Stimulated activated CD8-positive, alpha-beta memory T cell treated with anti-CD3 and anti-CD28 coated beads, Interleukin-4, amount 100 ng/mL, for 1 hour (primary cell): Measurements from ENCODE around the gene ITPRIP.

Source experiments
- DNase-seq, 2 donors: peaks; one replicate each; pipeline ENCODE4 v3.0.0-alpha.2; 2020; ENCODE audit warnings: low read depth in 2 of 2, low spot score in 1 of 2

ITPRIP gene

DNA sequence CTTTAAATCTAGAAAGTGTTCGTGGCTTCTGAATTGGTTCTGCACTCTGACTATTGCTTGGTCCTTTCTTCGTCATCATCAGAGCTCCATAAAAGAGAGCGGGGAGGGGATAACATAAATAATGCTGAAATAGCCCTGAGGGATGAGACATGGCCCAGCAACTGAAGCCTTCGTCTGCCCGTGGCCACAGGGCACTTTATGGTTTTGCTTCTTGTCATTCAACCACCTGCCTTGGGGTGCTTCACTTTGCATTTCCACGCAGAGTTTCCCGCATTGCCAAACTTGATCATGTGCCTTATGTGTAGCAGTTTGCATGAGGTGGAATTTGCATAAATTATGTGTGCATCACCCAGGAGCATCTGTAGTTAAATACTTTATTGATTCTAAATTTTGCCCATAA, 53.4 kb downstream of the ITPRIP start:
- DNase-seq = no peak

- DNase-seq = no peak
These were observed 56.6 kb downstream of the ITPRIP start for GRCh38 chr10:104281694-104282093.

DNA sequence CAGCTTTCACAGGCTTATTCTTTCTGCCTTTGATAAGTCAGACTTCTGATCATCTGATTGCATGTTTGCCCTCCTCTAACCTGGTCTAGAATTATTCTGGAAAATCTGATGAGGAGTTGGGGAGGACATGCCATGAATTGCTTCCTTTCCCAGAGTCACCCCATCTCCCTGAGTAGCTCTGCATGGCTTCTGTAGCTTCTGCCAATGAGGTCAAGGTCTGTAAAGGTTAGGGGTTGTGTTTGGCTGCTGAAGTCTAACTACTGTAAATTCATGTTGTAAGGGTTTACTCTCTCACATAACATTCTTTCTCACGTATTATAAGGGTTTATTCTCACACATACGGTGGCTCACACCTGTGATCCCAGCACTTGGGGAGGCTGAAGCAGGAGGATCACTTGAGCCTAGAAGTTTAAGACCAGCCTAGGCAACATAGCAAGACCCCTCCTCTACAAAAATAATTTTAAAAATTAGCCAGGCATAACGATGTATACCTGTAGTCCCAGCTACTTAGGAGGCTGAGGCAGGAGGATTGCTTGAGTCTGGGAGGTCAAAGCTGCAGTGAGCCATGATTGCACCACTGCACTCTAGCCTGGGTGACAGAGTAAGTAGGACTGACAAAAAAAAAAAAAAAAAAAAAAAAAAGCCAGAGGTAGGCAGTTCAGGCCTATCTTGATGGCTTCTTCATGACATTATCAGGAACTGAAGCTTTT, 58.6 kb downstream of the ITPRIP start:
- DNase-seq = no peak

DNA sequence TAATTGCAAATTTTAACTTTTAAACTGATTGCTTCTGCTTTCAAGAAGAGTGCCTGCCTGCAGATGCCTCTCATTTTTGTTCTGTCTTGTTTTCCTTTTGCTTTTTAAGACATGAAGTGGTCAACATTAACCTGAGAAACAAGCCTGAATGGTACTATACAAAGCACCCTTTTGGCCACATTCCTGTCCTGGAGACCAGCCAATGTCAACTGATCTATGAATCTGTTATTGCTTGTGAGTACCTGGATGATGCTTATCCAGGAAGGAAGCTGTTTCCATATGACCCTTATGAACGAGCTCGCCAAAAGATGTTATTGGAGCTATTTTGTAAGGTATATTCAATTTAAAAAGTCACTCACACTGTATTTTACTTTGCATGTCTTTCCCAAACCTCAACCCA, 60.5 kb downstream of the ITPRIP start:
- no peak for DNase-seq

GRCh38 chr10:104276192-104276591, 62.1 kb downstream of the ITPRIP start:
- no peak for DNase-seq

DNA sequence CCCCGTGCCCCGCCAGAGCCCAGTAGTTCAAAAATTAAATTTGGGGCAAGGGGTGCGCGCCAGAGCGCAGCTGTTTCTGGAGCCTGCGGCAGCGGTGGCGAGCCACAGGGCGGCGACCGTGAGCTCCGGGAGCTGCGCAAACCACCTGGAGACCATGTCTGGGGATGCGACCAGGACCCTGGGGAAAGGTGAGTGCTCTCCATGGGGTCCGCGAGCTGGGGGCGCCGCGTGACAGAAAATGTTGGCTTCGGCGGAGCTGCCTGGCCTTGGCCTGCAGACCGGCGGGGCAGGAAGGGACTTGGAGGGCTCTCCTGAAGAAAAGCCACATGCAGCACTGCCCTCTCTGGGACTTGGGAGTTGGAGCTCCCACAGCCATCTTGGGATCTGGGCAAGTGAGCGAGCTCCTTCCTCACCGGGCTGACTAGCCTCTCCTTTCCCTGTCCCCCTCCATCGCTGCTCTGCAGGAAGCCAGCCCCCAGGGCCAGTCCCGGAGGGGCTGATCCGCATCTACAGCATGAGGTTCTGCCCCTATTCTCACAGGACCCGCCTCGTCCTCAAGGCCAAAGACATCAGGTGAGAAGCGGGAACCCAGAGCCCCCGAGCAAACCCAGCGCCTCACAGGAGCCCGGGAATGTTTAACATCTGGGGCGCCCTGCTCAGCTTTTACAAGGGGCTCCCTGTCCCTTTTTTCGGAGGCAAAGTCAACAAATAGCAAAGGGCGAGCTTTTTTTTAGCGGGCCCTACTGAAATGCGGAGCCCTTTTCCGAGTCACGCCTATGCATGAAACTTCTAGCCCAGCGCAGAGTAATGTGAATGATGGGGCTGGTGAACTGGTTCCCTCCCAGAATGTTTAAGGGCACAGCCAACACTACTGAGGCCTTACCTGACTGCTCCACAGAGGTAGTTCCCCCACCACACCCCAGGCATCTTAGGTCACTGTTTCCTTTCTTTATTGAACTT, 63.2 kb downstream of the ITPRIP start:
- DNase-seq = no peak

- no peak for DNase-seq
These were observed 64.2 kb downstream of the ITPRIP start for GRCh38 chr10:104273899-104274575.

DNA sequence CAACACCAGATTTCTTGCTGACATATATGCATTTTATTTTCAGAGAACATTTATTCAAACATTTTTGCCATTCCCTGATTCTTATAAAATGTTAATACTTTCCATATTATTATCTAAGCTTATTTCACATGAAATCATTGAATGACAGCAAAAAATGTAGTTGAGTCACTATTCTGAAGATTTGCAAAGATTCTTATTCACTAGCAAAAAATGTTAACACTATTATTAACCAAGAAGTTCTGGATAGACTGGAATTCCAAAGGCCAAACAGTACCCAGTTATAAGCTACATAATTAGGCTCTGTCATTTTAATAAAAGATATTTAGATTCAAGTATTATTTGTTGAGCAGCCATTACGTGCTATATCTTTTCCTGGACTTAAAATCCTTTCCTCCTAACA, 65.0 kb downstream of the ITPRIP start:
- DNase-seq = no peak

- peak; percentile 91 to 96 for DNase-seq
These were observed 69.3 kb downstream of the ITPRIP start, which contains the start of gene GSTO2 for GRCh38 chr10:104268713-104269645. GSTO2 (plus strand) TSS chr10:104269184; CDS start chr10:104274916, 5,732 bp downstream.

GRCh38 chr10:104268405-104268712, 69.9 kb downstream of the ITPRIP start:
- no peak for DNase-seq

- no peak for DNase-seq
These were observed 70.4 kb downstream of the ITPRIP start for GRCh38 chr10:104267721-104268404.

DNA sequence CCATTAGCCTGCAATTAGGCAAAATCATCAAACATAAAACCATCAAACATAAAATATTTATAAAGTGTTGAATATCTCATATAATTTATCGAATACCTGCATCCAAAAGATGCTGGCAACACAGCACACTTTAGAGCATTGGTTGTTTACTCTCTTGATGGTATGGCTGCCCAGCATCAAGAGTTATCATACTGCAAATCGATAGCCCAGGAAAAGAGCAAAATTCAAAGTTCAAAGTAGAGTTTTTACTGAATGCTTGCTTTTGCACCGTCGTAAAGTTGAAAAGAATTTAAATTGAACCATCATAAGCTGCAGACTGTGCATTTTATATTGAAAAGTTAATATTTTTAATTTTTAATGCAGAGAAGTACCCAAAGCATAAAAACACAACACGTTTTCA, 73.5 kb downstream of the ITPRIP start:
- DNase-seq = no peak

DNA sequence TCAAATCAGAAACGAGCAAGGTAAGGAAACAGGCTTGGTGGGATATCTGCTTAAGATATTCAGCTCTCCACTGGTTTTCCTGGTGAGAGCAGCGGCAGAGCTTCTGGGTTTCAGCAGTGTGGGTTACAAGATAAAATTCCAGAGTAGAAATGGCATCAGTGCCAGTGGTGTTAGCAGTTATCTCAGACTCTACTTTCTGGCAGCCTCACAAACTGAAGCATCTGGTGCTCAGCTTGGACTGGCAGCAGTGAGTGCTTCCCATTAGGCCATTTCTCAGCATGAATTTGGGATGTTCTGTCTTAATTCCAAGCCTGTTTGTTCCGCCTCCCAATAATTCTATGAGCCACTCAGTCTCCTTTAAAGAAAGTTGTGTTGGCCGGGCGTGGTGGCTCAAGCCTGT, 76.2 kb downstream of the ITPRIP start:
- no peak for DNase-seq

GRCh38 chr10:104260775-104261115, 77.5 kb downstream of the ITPRIP start:
- DNase-seq = no peak

- no peak for DNase-seq
These were observed 78.1 kb downstream of the ITPRIP start for GRCh38 chr10:104259999-104260774.
